Urothelium cell line (cell line): ENCODE data around the gene INTS13.
"Not testable (repeated sequence)": the region's sequence is repeated elsewhere in the genome, so short reads cannot be mapped to it uniquely, and the experiment has no call there.

Experiments
- DNase-seq: peaks from one replicate; pipeline ENCODE4 v3.0.0; 2011; ENCODE audit warnings: low spot score, mixed read lengths
- FAIRE-seq: peaks from 2 replicates; lab custom pipeline; 2011; peaks lifted over from hg19 to GRCh38; lab: Jason Lieb, UNC

The INTS13 gene

DNA sequence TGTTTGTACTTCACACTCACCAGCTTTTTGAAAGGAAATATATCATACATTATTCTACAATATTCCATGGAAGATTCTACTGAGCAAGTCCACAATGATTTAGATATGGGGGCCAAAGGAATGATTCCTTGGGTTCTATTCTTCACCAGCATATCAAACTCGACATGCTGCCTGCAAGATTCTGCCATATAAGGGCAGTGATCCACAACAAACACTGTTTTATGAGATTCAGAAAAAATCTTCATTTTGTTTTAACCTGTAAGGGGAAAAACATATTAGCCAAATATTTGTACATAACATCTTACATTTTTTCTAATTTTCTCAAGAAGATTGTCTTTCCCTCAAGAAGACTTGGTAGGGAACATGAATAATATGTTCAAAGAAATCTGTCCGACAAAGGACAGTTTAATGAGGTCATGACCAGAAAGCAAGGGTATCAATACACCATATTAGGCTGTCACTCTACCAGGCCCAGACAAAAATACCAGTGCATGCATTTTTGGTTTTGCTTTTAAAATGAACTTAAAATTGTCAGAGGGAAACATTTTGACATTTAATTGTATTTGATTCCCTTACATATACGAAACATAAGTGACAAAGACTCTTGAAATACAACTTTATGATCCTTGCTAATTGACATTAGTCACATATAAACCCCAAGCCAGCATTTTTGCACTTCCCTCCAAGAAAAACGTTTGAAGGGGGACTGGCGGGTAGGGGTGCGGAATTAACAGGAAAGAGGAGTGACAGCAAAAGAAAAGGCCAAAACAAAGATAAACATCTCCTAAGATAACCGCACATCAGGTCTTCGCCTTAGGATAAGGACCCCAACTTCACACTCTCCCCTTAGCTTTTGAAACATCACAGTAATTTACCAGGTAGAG lies 980 bp downstream of the INTS13 start:
- FAIRE-seq: no peak
- DNase-seq: no peak

DNA sequence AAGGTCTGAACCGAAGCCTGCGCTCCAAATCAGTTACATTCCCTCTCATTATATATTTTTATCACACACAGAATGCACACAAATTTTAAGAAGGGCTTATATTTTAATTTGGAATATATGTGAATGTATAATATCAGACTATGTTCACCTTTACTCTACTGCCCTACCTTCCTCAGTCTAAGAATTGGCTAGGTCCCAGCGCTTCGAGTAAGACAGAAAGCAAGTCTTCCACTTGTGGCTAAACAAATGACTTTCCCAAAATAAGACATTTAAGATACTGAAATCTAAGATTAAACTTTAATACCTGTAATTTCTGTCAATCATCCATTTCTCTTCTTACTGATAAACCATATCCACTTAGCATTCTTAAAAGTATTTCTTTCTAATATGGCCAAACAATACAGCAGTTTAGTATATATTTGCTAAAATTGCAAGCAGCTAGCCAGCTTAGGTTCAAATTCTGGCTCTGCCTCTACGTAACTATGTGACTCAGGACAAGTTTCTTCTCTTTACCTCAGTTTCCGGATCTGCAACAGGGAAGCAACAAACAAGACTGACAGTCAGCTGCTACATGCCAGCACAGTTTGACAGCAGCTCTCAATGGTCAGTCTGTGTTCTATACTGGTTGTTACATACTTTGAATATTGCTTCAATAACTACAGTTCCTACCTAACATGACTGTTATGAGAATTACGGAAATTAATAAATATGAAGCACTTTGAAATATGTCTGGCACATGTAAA lies 2.0 kb downstream of the INTS13 start:
- DNase-seq: no peak
- no peak for FAIRE-seq

DNA sequence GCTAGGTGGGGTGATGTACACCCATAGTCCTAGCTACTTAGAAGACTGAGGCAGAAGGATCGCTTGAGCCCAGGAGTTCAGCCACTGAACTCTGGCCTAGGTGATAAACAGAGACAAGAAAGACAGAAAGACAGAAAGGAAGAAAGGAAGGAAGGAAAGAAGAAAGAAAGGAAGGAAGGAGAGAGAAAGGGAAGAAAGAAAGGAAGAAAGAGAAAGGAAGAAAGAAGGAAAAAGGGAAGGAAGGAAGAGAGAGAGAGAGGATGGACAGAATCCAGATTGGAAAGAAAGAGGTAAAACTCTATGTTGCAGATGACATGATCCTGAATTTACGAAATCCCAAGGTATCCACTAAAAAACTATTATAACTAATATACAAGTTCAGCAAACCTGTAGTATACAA lies 8.2 kb downstream of the INTS13 start:
- DNase-seq (no peak), FAIRE-seq (no peak)

- FAIRE-seq (no peak), DNase-seq (no peak)
These were observed 9.1 kb downstream of the INTS13 start for GRCh38 chr12:26928661-26929060.

GRCh38 chr12:26921886-26922285 lies 15.9 kb downstream of the INTS13 start:
- no peak for FAIRE-seq

GRCh38 chr12:26919216-26919555 lies 18.6 kb downstream of the INTS13 start:
- FAIRE-seq: no peak
- no peak for DNase-seq

More at GRCh38 chr12:26921886-26922285, 15.9 kb downstream of the INTS13 start:
- DNase-seq: no peak

GRCh38 chr12:26918321-26919215 lies 19.2 kb downstream of the INTS13 start:
- no peak for DNase-seq
- FAIRE-seq: no peak

DNA sequence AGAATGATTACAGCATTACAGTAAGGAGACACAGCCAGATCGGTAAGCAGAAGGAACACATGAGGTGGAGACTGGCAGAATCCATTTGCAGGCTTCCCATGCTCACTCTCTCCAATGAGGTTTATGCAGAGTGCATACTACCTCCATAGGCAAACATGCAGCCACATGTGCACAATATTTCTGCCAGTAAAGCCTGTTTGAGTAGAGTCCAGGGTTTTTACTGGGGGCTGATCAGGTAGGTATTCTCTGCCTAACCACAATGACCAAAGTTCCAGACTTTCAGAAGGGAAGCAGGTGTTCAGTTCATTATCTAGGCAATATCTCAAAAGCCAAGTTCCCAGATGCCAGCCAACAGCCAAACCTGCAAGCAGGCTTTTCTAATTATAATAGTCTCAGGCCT lies 31.1 kb downstream of the INTS13 start:
- DNase-seq: no peak

DNA sequence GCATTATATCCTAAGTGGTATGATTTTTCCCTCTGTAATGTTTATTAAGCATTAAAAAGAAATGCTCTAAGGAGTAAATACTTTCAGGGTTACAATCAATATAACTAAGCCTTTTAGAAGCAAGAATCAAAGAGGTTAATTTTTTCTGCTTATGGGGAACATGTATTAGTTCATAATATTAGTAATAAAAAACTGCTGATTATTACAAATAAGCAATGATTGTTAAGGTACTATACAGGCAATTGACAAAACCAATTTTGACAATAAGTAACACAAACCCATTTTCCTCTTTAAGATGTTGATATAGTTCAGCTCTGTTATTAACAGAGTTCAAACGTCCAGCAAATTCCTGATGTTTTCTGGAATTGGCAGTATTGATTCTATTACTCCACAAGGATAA lies 31.8 kb downstream of the INTS13 start:
- no peak for DNase-seq
- FAIRE-seq: no peak

More for the DNA sequence above, 31.1 kb downstream of the INTS13 start:
- peak; percentile 13 for FAIRE-seq

DNA sequence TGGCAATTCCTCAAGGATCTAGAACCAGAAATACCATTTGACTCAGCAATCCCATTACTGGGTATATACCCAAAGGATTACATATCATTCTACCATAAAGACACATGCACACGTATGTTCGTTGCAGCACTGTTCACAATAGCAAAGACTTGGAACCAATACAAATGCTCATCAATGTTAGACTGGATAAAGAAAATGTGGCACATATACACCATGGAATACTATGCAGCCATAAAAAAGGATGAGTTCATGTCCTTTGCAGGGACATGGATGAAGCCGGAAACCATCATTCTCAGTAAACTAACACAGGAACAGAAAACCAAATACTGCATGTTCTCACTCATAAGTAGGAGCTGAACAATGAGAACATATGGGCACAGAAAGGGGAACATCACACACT lies 34.4 kb downstream of the INTS13 start:
- FAIRE-seq: not testable (repeated sequence)

GRCh38 chr12:26896913-26897312 lies 40.9 kb downstream of the INTS13 start:
- DNase-seq (no peak), FAIRE-seq (no peak)

More for the DNA sequence above, 34.4 kb downstream of the INTS13 start:
- not testable (repeated sequence) for DNase-seq

DNA sequence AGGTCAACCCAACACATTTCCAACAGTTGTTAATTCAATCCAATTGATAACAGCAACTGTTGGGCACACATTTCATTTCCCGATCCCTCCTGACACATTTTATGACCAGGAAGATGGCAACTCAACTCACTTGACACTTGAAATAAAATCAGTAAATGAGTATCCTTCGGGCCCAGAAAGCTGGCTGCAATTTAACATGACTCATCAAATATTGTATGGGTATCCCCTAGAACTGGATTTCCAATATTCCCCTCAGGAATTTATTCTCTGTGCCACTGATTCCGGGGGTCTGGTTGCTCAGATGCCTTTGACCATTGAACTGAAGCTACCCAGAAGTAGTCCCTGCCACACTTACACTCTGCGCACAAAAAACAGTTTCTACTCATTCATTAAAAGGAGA lies 42.1 kb downstream of the INTS13 start:
- FAIRE-seq (no peak), DNase-seq (no peak)

- peak; percentile 5 for FAIRE-seq
- DNase-seq: no peak
These were observed 46.1 kb downstream of the INTS13 start for GRCh38 chr12:26891704-26892103.

- DNase-seq: no peak
- FAIRE-seq: no peak
These were observed 47.0 kb downstream of the INTS13 start for GRCh38 chr12:26890784-26891183.

DNA sequence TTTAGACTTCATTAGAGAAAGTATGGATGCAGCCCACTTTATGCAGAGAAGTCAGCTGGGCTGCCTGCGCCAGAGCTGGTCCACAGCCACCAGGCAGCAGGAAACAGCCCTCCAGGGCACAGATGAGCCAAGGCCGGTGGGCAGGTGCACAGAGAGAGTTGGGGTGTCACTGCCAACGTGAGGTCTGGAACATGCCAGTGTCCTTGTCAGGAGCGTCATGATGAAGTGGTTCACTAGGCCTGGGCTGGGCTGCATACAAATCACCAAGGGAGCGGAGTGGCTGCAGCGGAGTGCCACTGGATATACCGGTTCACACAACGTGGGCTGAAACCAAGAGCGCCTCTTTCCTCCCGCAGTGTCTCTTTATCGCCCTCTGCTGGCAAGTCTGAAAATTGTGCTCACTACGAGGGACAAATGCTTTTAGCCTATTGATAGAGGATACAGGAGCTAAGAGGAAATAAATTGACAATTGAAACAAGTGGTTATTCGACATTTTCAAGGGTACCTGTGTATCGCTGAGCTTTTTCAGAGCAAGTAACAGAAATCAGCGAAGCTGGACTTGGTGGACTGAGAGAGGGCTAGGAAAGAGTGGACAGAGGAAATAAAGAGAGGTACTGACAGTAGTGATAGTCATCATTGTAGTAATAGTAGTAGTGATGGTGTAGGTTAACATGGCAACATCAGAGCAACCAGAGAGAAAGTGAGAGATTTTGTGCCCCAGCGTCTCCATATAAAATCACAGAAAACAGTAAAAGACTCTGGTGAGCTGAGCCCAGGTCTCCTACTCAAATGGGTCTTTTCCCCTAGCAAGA lies 52.8 kb downstream of the INTS13 start:
- DNase-seq (peak; percentile 78), FAIRE-seq (no peak)

DNA sequence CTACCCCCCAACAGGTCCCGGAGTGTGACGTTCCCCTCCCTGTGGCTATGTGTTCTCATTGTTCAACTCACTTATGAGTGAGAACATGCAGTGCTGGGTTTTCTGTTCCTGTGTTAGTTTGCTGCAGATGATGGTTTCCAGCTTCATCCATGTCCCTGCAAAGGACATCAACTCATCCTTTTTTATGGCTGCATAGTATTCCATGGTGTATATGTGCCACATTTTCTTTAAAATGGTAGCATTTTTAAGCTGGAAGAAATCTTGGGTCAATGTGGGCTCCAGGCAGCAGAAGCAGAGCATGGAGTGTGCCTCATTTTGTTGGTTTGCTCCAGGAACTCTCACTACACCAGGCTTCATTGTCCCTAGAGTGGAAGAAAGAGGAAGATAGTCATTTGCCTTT lies 57.2 kb downstream of the INTS13 start:
- DNase-seq (no peak), FAIRE-seq (no peak)

DNA sequence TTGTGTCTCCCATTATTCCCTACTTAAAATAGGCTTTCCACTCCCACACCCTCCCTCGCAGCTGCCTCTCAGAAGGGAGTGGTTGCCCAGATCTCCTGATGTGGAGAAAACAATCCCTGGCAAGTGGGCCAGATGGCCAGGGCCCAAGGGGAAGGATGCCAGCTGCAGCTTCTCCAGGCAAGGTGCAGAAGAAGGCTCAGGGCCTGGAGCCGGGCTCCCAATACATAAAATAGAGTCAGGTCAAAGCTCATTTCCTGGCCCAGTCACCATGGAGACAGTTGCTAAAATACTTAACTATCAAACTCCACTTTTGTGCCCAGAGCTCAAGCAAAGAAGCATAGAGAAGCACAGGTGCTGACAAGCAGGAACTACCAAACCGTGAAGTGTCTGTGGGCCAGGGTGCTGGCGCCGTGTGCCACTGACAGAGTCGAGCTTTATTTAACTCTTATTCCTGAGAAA lies 59.1 kb downstream of the INTS13 start:
- DNase-seq (no peak), FAIRE-seq (no peak)

- FAIRE-seq (no peak), DNase-seq (no peak)
These were observed 63.1 kb downstream of the INTS13 start for GRCh38 chr12:26874501-26875296.

GRCh38 chr12:26872625-26873024 lies 65.2 kb downstream of the INTS13 start:
- FAIRE-seq (peak; percentile 61), DNase-seq (no peak)
